GM12874 (cell line): ENCODE results near the gene MUC16.

Source experiments
- CTCF ChIP-seq: IDR thresholded peaks from 2 replicates; pipeline ENCODE4 v1.5.1; 2011; ENCODE audit warnings: low read depth, mild to moderate bottlenecking, control low read depth, low read length, moderate library complexity; ENCODE audit not compliant: insufficient read depth

MUC16 gene

GRCh38 chr19:9044449-9044848, 34.2 kb upstream of the MUC16 start:
- TF ChIP-seq CTCF, result no peak

- no peak for TF ChIP-seq CTCF
These were observed 33.3 kb upstream of the MUC16 start for GRCh38 chr19:9043524-9043923.

DNA sequence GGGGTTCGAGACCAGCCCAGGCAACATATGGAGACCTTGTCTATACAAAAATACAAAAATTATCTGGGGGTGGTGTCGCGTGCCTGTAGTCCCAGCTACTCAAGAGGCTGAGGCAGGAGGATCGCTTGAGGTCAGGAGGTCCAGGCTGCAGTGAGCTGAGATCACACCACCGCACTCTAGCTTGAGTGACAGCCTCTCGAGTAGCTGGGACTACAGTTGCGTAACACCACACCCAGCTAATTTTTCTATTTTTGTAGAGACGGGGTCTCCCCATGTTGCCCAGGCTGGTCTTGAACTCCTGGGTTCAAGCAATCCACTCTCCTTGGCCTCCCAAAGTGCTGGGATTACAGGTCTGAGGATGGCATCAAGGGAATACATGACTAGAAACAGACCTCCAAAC, 30.8 kb upstream of the MUC16 start:
- no peak for TF ChIP-seq CTCF

DNA sequence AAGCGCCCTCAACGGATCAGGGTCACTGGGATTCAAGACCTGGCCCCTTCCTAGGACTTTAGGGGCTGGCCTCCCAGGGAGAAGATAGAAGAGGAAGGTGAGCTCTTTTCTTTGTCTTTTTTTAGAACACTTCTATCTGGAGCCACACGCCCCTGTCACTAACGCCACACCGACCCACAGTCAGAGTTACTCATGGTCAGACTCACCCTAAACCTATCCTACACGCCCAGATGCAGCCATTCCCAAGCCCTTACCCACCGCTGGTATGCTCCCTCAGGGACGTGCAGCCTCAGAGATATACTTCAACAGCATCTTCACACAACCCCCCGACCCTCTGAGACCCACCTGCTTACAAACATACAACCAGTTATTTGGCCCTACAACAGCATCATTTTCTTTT, 29.9 kb upstream of the MUC16 start:
- TF ChIP-seq CTCF, result no peak

- TF ChIP-seq CTCF, result no peak
These were observed 29.5 kb upstream of the MUC16 start for GRCh38 chr19:9039728-9040127.

DNA sequence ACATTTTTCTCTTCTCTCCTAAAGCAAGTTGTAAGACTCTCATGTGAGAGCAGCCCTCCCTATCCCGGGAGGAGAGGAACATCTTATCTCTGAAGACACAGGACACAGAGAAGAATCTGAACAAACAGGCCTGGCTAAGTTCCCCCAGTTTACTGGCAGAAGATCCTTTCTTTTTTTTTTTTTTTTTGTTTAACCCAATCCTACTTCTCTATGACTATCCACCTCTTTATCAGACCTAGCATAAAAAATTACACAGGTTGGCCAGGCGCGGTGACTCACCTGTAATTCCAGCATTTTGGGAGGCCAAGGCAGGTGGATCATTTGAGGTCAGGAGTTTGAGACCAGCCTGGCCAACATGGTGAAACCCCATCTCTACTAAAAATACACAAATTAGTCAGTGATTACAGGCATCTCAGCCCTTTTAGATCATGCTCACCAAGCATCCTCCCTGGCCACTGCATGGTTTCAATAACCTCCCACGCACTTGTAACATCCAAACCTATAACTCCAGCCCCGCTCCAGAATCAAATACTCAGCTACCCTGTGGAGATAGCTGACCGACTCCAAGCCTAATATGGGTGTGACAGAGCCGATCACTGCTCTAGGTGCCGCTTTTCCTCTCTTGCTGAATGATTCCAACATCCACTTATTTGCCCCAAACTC, 27.3 kb upstream of the MUC16 start:
- no peak for TF ChIP-seq CTCF

- no peak for TF ChIP-seq CTCF
These were observed 22.0 kb upstream of the MUC16 start for GRCh38 chr19:9032136-9032631.
